K562 (cell line): Measurements from ENCODE around the gene ZNF358. TPM values are rescaled to one million over a fixed set of nuclear protein-coding genes. Genes with fewer than 3 reads are reported as not detected.

Experiments
- BMI1 ChIP-seq: fragments of 150-350 bp; IDR thresholded peaks from 2 replicates; pipeline ENCODE4 v1.6.1; 2014; ENCODE audit warnings: low read length
- EGR1 ChIP-seq: fragments of 450-650 bp; conservative IDR thresholded peaks from 2 replicates; pipeline ENCODE4 v1.6.1; 2017; ENCODE audit warnings: mild to moderate bottlenecking
- ELF2 ChIP-seq: fragments of 250-450 bp; sonication (Bioruptor Pico); IDR thresholded peaks from 2 replicates; pipeline ENCODE4 v1.5.0; 2021; ENCODE audit warnings: mild to moderate bottlenecking
- ELK1 ChIP-seq: sonication (generic); formaldehyde crosslinking; IDR thresholded peaks from 2 replicates; pipeline ENCODE4 v1.8.1; 2022; ENCODE audit warnings: missing genetic modification reagents
- FOSL1 ChIP-seq: fragments of 200-800 bp; sonication (Bioruptor generic); conservative IDR thresholded peaks from 2 replicates; pipeline ENCODE4 v1.6.1; 2016; ENCODE audit warnings: missing genetic modification characterization, missing compliant biosample characterization
- HMGXB4 ChIP-seq: sonication (generic); formaldehyde crosslinking; IDR thresholded peaks from 2 replicates; pipeline ENCODE4 v1.8.1; 2023; ENCODE audit warnings: mild to moderate bottlenecking, missing genetic modification reagents
- HNRNPK ChIP-seq: fragments of 200-400 bp; formaldehyde crosslinking; IDR thresholded peaks from one replicate; pipeline ENCODE4 v1.6.1; 2018; ENCODE audit warnings: mild to moderate bottlenecking, low read depth, low read length; ENCODE audit not compliant: poor library complexity, severe bottlenecking
- MEF2D ChIP-seq: conservative IDR thresholded peaks from 2 replicates; pipeline ENCODE4 v1.6.1; 2016; ENCODE audit warnings: low read depth, missing genetic modification characterization, missing compliant biosample characterization
- MTA2 ChIP-seq: fragments of 450-650 bp; IDR thresholded peaks from 2 replicates; pipeline ENCODE4 v1.6.1; 2016; ENCODE audit warnings: low read depth
- NFE2L1 ChIP-seq: fragments of 450-650 bp; IDR thresholded peaks from 2 replicates; pipeline ENCODE4 v1.6.1; 2016; ENCODE audit warnings: missing genetic modification characterization, low read depth, mild to moderate bottlenecking, missing compliant biosample characterization, moderate library complexity, borderline replicate concordance
- NFIX ChIP-seq: fragments of 250-450 bp; sonication (Bioruptor Pico); IDR thresholded peaks from 2 replicates; pipeline ENCODE4 v1.4.0; 2020; ENCODE audit warnings: low read depth, mild to moderate bottlenecking, moderate library complexity
- PHF20 ChIP-seq: fragments of 450-650 bp; IDR thresholded peaks from 2 replicates; pipeline ENCODE4 v1.6.1; 2018; ENCODE audit not compliant: partially characterized antibody
- SLC30A9 ChIP-seq: fragments of 250-450 bp; sonication (Bioruptor Pico); IDR thresholded peaks from 2 replicates; pipeline ENCODE4 v1.8.0; 2022; ENCODE audit warnings: mild to moderate bottlenecking, moderate library complexity
- SNIP1 ChIP-seq: fragments of 450-650 bp; IDR thresholded peaks from 2 replicates; pipeline ENCODE4 v1.7.1; 2017; ENCODE audit warnings: low read depth, mild to moderate bottlenecking
- STAG1 ChIP-seq: sonication (generic); formaldehyde crosslinking; IDR thresholded peaks from 2 replicates; pipeline ENCODE4 v1.5.0; 2020; ENCODE audit warnings: missing genetic modification reagents, borderline replicate concordance
- TCF7 ChIP-seq: sonication (generic); IDR thresholded peaks from 2 replicates; pipeline ENCODE4 v1.6.1; 2016; ENCODE audit warnings: antibody characterized with exemption, borderline replicate concordance
- TFAM ChIP-seq: fragments of 250-450 bp; sonication (Bioruptor Pico); conservative IDR thresholded peaks from 2 replicates; pipeline ENCODE4 v1.5.0; 2021; ENCODE audit warnings: mild to moderate bottlenecking, moderate library complexity
- ZBTB34 ChIP-seq: fragments of 250-450 bp; sonication (Bioruptor Pico); IDR thresholded peaks from 2 replicates; pipeline ENCODE4 v1.8.0; 2021; ENCODE audit warnings: mild to moderate bottlenecking, moderate library complexity
- ZFX ChIP-seq: sonication (generic); formaldehyde crosslinking; IDR thresholded peaks from 2 replicates; pipeline ENCODE4 v1.8.0; 2022; ENCODE audit warnings: mild to moderate bottlenecking, missing genetic modification reagents, moderate library complexity
- ZHX1 ChIP-seq: fragments of 150-350 bp; conservative IDR thresholded peaks from 2 replicates; pipeline ENCODE4 v1.6.1; 2014; ENCODE audit warnings: low read length
- ZKSCAN8 ChIP-seq: fragments of 200-800 bp; sonication (Bioruptor generic); IDR thresholded peaks from 2 replicates; pipeline ENCODE4 v1.6.1; 2016; ENCODE audit warnings: missing genetic modification characterization, missing compliant biosample characterization
- ZNF316 ChIP-seq: fragments of 450-650 bp; IDR thresholded peaks from 2 replicates; pipeline ENCODE4 v1.6.1; 2016
- polyA plus RNA-seq, 8 experiments: library from polyadenylated mRNA; depleted of rRNA in 4 of 8; stranded (reverse) in 5 of 8; unstranded in 3 of 8; fragments of >200 nt; fragmentation: Nextera tagmentation in 2 of 8; fragmentation: Illumina TruSeq in 1 of 8; extraction: Ambion mirVana in 2 of 8; extraction: Trizol in 1 of 8; gene quantifications; 2 replicates each; pipeline versions ENCODE4 v1.2.1 to v1.2.3, GENCODE V29; 2011 to 2014; ENCODE audit warnings: inconsistent platforms in 1 of 8, missing spikeins in 1 of 8
- total RNA-seq, 7 experiments: library from RNA; depleted of rRNA in 6 of 7; stranded (reverse); fragments of >200 nt in 6 of 7; fragmentation: Illumina TruSeq in 2 of 7; extraction: Trizol in 2 of 7; gene quantifications; 2 replicates each; pipeline versions ENCODE4 v1.2.1 to v1.2.3, GENCODE V29; 2011 to 2021; ENCODE audit warnings: low replicate concordance in 1 of 7

The ZNF358 gene
- total and polyA plus RNA-seq, 9 of the 15 experiments (the other 6 are each of a cell fraction or from before 2014, with no cell fraction given): 0.04 to 17.2 (median 4.9) TPM

- TF ChIP-seq HMGXB4 (CRISPR knock-in tag): 0 out of 2 replicates have a peak, but pooled peaks have one; percentile 9
- peak; percentile 54 for TF ChIP-seq ZFX (CRISPR knock-in tag)
- TF ChIP-seq NFIX (CRISPR knock-in tag): no peak
- TF ChIP-seq TCF7: no peak
- no peak for TF ChIP-seq ELK1
- TF ChIP-seq ZNF316: no peak
- TF ChIP-seq BMI1: no peak
- TF ChIP-seq SLC30A9 (CRISPR knock-in tag): no peak
- no peak for TF ChIP-seq SNIP1
- no peak for TF ChIP-seq ZBTB34 (CRISPR knock-in tag)
- TF ChIP-seq FOSL1 (tag): peak; percentile 47; the same call in 1 of the 2 replicates
- TF ChIP-seq TFAM (CRISPR knock-in tag): no peak
- no peak for TF ChIP-seq MTA2
- TF ChIP-seq EGR1: peak; percentile 68
- no peak for TF ChIP-seq STAG1 (CRISPR knock-in tag)
- TF ChIP-seq HNRNPK: no peak
- 0 out of 2 replicates have a peak, but pooled peaks have one; percentile 28 for TF ChIP-seq MEF2D (tag)
- TF ChIP-seq ZHX1: 0 out of 2 replicates have a peak, but pooled peaks have one; percentile 20
- peak; percentile 25; the same call in 1 of the 2 replicates for TF ChIP-seq ELF2
- no peak for TF ChIP-seq NFE2L1
- peak; percentile 85 for TF ChIP-seq PHF20
- TF ChIP-seq ZKSCAN8 (CRISPR knock-in tag): no peak
These were observed 19.4 kb downstream of the ZNF358 start, which contains the start of gene PNPLA6 (continued) for GRCh38 chr19:7535047-7535997.
